ENCODE data around the gene PCDHA8.

DNA sequence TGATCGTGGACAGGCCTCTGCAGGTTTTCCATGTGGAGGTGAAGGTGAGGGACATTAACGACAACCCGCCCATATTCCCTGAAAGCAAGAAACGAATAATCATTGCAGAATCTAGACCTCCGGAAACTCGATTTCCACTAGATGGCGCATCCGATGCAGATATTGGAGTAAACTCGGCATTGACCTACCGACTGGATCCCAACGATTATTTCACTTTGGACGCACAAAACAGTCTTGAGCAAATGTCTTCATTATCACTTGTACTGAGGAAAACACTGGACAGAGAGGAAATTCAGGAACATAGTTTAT is 41.6 kb downstream of the PCDHA8 start:
- TF ChIP-seq POLR2A (IDR thresholded peaks at IDR 0.05; ENCODE audit: low read depth, low read length), result no peak
- TF ChIP-seq POU2F2 (IDR thresholded peaks at IDR 0.05; ENCODE audit: low read depth, low read length), result no peak
- TF ChIP-seq TAF1 (IDR thresholded peaks at IDR 0.05; ENCODE audit: low read depth, low read length), result no peak
